BJ (cell line): ENCODE measurements around the gene RIMBP2. TPM values are rescaled to one million over a fixed set of nuclear protein-coding genes. Genes with fewer than 3 reads are reported as not detected.
"Not testable (repeated sequence)": the region's sequence is repeated elsewhere in the genome, so short reads cannot be mapped to it uniquely, and the experiment has no call there.

Experiments used
- CTCF ChIA-PET: fragments of 350-600 bp; formaldehyde crosslinking; extraction: SDS; loops from one replicate; lab custom pipeline; 2021; ENCODE audit warnings: antibody characterized with exemption, inconsistent platforms; lab: Yijun Ruan, JAX
- POLR2A ChIA-PET: fragments of 300-600 bp; sonication (Branson Sonifier 250); formaldehyde crosslinking; extraction: SDS; loops from one replicate; lab custom pipeline; 2021; ENCODE audit warnings: antibody characterized with exemption; lab: Charles Lee
- DNase-seq: peaks from one replicate; pipeline ENCODE4 v3.0.0-alpha.2; 2011; ENCODE audit warnings: low read depth
- H3K27me3 ChIP-seq: 2 replicates; pipeline ENCODE4 v1.6.0; 2011; ENCODE audit warnings: low read length; ENCODE audit not compliant: control insufficient read depth, insufficient read depth
- H3K36me3 ChIP-seq: 2 replicates; pipeline ENCODE4 v1.5.1; 2011; ENCODE audit warnings: low read length; ENCODE audit not compliant: control insufficient read depth, insufficient read depth
- H3K4me3 ChIP-seq: 2 replicates; pipeline ENCODE4 v1.5.1; 2011; ENCODE audit warnings: low read depth, mild to moderate bottlenecking, control low read depth, low read length
- polyA plus RNA-seq: library from polyadenylated mRNA; depleted of rRNA; stranded (reverse); fragments of >200 nt; gene quantifications from 2 replicates; pipeline ENCODE4 v1.2.3, GENCODE V29; 2011
- TF ChIP-seq, protein P1 (sequence below): IDR thresholded peaks from 2 replicates; pipeline ENCODE4 v1.5.1; 2011; ENCODE audit warnings: low read depth, mild to moderate bottlenecking, control low read depth, inconsistent platforms, low read length, moderate library complexity; ENCODE audit not compliant: insufficient read depth

RIMBP2 gene
- polyA plus RNA-seq, 1 experiment = 0.05 TPM

GRCh38 chr12:130743176-130743575, 27.1 kb upstream of the RIMBP2 start:
- TF ChIP-seq, protein P1, sequence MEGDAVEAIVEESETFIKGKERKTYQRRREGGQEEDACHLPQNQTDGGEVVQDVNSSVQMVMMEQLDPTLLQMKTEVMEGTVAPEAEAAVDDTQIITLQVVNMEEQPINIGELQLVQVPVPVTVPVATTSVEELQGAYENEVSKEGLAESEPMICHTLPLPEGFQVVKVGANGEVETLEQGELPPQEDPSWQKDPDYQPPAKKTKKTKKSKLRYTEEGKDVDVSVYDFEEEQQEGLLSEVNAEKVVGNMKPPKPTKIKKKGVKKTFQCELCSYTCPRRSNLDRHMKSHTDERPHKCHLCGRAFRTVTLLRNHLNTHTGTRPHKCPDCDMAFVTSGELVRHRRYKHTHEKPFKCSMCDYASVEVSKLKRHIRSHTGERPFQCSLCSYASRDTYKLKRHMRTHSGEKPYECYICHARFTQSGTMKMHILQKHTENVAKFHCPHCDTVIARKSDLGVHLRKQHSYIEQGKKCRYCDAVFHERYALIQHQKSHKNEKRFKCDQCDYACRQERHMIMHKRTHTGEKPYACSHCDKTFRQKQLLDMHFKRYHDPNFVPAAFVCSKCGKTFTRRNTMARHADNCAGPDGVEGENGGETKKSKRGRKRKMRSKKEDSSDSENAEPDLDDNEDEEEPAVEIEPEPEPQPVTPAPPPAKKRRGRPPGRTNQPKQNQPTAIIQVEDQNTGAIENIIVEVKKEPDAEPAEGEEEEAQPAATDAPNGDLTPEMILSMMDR = no peak
- POLR2A ChIA-PET = no interaction called here
- CTCF ChIA-PET = no interaction called here
- H3K4me3 ChIP-seq = no peak overlapping the region
- H3K27me3 ChIP-seq = no peaks in the 10 kb centered on the region
- no peak for DNase-seq
- no peaks in the 10 kb centered on the region for H3K36me3 ChIP-seq

- TF ChIP-seq, protein P1 = no peak
- Histone ChIP-seq H3K27me3 (no peaks in the 10 kb centered on the region), H3K4me3 (no peak overlapping the region), H3K36me3 (no peaks in the 10 kb centered on the region)
- CTCF ChIA-PET = no interaction called here
- POLR2A ChIA-PET = no interaction called here
- DNase-seq = no peak
These were observed 26.6 kb upstream of the RIMBP2 start for GRCh38 chr12:130742716-130743115.

- ChIA-PET POLR2A (no interaction called here), CTCF (no interaction called here)
- H3K36me3 ChIP-seq = no peaks in the 10 kb centered on the region
- no peak overlapping the region for H3K4me3 ChIP-seq
- TF ChIP-seq, protein P1 = no peak
- DNase-seq = no peak
- H3K27me3 ChIP-seq = no peaks in the 10 kb centered on the region
These were observed 26.0 kb upstream of the RIMBP2 start for GRCh38 chr12:130742112-130742511.

DNA sequence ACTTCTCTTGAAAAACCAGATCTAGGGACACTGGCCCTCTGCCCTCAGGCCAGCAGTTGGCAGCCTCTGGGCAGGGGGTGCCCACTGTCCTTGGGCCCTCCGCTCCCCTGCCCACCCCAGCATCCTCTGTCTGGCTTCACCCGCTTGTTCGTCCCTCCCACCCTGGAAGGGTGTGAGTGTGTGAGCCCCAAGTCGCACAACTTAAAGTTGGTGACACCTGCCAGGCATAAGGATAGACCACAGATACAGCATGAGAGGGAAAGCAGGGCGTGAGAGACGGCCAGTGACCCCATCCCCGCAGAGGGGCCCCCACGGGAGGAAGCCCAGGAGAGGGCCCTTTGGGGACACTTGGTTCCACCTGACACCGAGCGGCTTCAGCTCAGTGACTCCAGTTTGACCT, 23.5 kb upstream of the RIMBP2 start:
- no peak for DNase-seq
- Histone ChIP-seq H3K27me3 (no peaks in the 10 kb centered on the region), H3K36me3 (no peaks in the 10 kb centered on the region), H3K4me3 (no peak overlapping the region)
- ChIA-PET CTCF (no interaction called here), POLR2A (no interaction called here)
- TF ChIP-seq, protein P1 = no peak

DNA sequence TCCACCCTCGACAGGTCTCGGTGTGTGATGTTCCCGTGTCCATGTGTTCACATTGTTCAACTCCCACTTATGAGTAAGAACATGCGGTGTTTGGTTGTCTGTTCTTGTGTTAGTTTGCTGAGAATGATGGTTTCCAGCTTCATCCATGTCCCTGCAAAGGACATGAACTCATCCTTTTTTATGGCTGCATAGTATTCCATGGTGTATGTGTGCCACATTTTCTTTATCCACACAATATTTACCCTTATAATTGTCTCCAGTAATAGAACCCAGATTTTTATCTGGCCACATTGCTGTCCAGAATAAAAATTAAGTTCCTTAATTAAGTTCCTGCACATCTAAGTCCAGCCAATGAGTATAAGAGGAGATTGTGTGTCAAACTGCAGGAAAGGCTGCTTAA, 22.3 kb upstream of the RIMBP2 start:
- CTCF ChIA-PET = interaction anchor here (4.6 kb wide), 1 partner anchor 9 kb away, joined by 18 read pairs; no protein-coding TSS in a partner anchor
- POLR2A ChIA-PET, H3K4me3 ChIP-seq, DNase-seq, H3K27me3 ChIP-seq, H3K36me3 ChIP-seq: not testable (repeated sequence)

GRCh38 chr12:130737731-130738130, 21.6 kb upstream of the RIMBP2 start:
- Histone ChIP-seq H3K27me3 (no peaks in the 10 kb centered on the region), H3K4me3 (no peak overlapping the region), H3K36me3 (no peaks in the 10 kb centered on the region)
- ChIA-PET CTCF (interaction anchor here (1.0 to 4.6 kb wide), 2 partner anchors 10 to 12 kb away, joined by 4 to 18 read pairs; no protein-coding TSS in a partner anchor), POLR2A (no interaction called here)
- no peak for DNase-seq
- TF ChIP-seq, protein P1 = no peak
